ENCODE measurements around the gene ELP4.
A peak's percentile ranks its signal among the peaks of the same experiment; 100 is the strongest.

Gene ELP4

DNA sequence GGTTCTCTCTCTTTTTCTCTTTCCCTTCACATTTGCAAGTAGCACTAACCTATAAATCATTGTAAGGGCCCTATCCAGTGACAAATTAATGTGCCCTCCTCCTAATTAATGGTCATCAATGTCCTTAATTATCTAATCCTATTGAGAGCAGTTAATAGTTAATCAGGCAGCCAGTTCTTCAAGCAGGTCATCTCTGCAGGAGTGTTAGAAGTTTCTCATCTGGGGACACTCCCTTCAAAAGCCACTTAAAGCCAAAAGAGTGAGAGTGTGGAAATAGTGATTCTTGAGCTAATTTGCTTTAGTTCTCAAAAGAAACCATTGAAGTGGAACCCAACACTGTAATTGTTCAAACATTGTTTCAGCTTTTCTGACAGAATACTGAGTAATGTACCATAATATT lies 141.6 kb downstream of the ELP4 start:
- DNase-seq (ENCODE audit: low read depth, low spot score), result no peak
- TF ChIP-seq, protein P1, sequence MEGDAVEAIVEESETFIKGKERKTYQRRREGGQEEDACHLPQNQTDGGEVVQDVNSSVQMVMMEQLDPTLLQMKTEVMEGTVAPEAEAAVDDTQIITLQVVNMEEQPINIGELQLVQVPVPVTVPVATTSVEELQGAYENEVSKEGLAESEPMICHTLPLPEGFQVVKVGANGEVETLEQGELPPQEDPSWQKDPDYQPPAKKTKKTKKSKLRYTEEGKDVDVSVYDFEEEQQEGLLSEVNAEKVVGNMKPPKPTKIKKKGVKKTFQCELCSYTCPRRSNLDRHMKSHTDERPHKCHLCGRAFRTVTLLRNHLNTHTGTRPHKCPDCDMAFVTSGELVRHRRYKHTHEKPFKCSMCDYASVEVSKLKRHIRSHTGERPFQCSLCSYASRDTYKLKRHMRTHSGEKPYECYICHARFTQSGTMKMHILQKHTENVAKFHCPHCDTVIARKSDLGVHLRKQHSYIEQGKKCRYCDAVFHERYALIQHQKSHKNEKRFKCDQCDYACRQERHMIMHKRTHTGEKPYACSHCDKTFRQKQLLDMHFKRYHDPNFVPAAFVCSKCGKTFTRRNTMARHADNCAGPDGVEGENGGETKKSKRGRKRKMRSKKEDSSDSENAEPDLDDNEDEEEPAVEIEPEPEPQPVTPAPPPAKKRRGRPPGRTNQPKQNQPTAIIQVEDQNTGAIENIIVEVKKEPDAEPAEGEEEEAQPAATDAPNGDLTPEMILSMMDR (IDR thresholded peaks at IDR 0.05; ENCODE audit: low read depth, low read length), result no peak
- in situ Hi-C loops (cut with HindIII; ENCODE audit: low sequenced_read_pairs), result no loop called here

DNA sequence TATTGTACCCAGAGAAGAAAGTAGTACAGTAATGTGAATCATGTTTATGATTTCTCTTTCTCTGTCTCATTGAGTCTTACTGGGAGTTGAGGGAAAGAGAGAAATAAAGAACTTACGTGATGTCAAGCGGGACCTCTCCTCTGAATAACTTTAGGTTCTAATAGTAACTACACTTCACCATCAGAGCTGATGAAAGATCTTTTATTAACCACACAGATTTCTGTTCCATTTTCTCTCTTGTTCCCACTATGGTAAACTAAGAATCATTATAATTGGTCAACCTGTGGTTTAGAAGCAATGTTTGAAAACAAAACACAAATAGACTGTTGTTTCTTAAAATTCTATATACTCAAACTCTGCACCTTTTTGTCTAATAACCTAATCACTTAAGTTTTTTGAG lies 142.3 kb downstream of the ELP4 start:
- no peak for DNase-seq (ENCODE audit: low read depth, low spot score)
- TF ChIP-seq, protein P1 (IDR thresholded peaks at IDR 0.05; ENCODE audit: low read depth, low read length), result no peak
- no peak overlapping the region for H3K4me3 ChIP-seq (ENCODE audit: low read depth, low read length)
- in situ Hi-C loops (cut with HindIII; ENCODE audit: low sequenced_read_pairs), result no loop called here

More for the DNA sequence above, 141.6 kb downstream of the ELP4 start:
- no peak overlapping the region for H3K4me3 ChIP-seq (ENCODE audit: low read depth, low read length)

DNA sequence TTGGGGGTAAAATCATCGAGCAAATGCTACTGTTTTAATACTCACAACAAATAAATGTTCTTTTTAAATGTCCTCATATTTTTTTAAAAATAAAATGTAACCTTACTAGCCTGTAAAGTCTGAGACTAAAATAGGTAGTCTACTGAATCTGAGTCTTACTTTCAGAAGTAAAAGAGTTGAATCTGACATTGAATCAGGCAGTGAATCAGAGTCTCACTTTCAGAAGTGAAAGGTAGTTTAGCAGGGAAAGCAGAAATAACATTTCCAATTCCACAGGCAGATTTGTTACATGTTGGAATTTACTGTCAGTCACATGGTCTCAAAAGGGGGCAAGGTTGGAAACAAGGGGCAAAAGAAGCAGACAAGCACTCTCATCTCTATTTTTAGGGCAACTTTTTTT lies 143.0 kb downstream of the ELP4 start:
- TF ChIP-seq, protein P1 (IDR thresholded peaks at IDR 0.05; ENCODE audit: low read depth, low read length), result no peak
- H3K4me3 ChIP-seq (ENCODE audit: low read depth, low read length), result no peak overlapping the region
- in situ Hi-C loops (cut with HindIII; ENCODE audit: low sequenced_read_pairs), result no loop called here
- DNase-seq (ENCODE audit: low read depth, low spot score), result no peak

DNA sequence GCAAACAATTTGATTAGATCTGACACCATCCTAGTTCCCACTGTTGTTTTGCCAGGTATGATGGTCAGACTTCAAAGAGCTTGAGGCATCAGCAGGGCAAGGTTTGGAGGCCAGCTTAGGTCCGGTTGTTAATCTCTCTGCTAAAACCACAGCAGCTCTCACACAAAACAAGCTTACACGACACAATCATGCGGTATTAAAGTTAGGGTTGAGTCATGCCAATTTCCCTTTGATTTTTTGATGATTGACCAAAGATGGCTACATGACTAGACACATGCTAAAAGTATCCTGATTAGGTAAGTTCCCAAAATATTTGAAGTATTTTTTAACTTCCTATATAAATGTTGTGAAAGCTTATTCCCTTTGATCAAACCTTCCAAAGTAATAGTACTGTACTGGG lies 145.9 kb downstream of the ELP4 start:
- peak; percentile 85 for DNase-seq (ENCODE audit: low read depth, low spot score)
- in situ Hi-C loops (cut with HindIII; ENCODE audit: low sequenced_read_pairs), result no loop called here
- no peak overlapping the region for H3K4me3 ChIP-seq (ENCODE audit: low read depth, low read length)
- TF ChIP-seq, protein P1 (IDR thresholded peaks at IDR 0.05; ENCODE audit: low read depth, low read length), result no peak

DNA sequence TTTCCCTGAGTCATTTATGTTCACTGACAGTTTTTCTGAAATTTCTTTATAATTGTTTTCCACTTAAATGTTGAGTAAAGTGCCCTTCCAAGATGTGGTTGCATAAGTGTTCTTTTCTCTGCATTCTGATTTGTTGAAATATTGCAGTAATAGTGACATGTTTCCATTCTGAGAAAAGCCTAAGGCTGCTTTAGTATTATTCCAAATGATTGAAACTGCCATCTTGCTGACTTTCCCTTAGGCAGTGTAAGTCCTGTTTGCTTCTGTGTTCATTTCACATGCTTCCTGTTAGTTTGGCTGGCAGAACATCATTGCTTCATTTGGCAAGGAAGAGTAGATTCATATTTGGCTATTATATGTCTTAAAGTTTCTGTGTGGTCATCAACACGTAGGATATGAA lies 146.5 kb downstream of the ELP4 start:
- DNase-seq (ENCODE audit: low read depth, low spot score), result no peak
- no peak overlapping the region for H3K4me3 ChIP-seq (ENCODE audit: low read depth, low read length)
- in situ Hi-C loops (cut with HindIII; ENCODE audit: low sequenced_read_pairs), result no loop called here
- TF ChIP-seq, protein P1 (IDR thresholded peaks at IDR 0.05; ENCODE audit: low read depth, low read length), result no peak

DNA sequence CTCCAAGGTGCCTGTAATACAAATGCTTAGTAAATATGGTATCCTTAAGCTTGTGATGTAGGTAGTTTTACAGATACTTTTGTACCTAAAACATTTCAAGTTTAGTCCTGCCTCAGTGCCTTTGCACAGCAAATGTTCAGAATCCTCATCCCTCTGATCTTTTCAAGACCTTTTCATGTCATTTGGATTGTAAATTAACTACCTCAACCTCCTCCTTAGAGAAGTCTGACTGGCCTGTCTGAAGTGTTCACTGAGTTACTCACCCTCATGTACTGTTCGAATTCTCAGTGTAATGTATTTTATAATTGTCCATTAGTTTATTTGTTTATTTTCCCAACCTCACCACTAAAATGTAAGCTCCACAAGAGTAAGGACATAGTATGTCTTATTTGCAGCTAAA lies 147.5 kb downstream of the ELP4 start:
- in situ Hi-C loops (cut with HindIII; ENCODE audit: low sequenced_read_pairs), result no loop called here
- DNase-seq (ENCODE audit: low read depth, low spot score), result no peak

More for the DNA sequence above, 147.5 kb downstream of the ELP4 start:
- TF ChIP-seq, protein P1 (IDR thresholded peaks at IDR 0.05; ENCODE audit: low read depth, low read length), result no peak
- no peak overlapping the region for H3K4me3 ChIP-seq (ENCODE audit: low read depth, low read length)
